Hematopoietic multipotent progenitor cell (in vitro differentiated cells): ENCODE measurements around the gene GPR158. TPM values are rescaled to one million over a fixed set of nuclear protein-coding genes. Genes with fewer than 3 reads are reported as not detected.

Experiments used
- DNase-seq, 3 donors: peaks; one replicate each; pipeline ENCODE4 v3.0.0-alpha.2; 2011 to 2015; ENCODE audit warnings: low read depth in 2 of 3, low spot score in 2 of 3
- total RNA-seq: library from RNA; depleted of rRNA; stranded (reverse); fragments of >200 nt; gene quantifications from one replicate; pipeline ENCODE4 v1.2.3, GENCODE V29; 2012

Gene GPR158
- total RNA-seq, 1 donor = under 0.01 TPM

DNA sequence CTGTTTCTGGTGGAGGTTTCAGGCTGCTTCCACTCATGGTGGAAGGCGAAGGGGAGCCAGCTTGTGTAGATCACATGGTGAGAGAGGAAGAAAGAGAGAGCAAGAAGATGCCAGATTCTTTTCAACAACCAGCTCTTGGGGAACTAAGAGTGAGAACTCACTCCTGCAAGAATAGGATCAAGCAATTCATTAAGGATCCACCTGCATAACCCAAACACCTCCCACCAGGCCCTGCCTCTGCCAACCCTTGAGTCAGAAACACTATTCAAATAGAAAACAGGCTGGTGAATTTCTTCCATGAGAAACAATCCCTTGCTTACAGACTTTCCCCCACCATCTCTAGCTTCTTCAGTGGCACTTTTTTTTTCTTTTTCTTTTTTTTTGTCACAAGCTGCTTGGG, 317.2 kb downstream of the GPR158 start:
- DNase-seq = no peak

DNA sequence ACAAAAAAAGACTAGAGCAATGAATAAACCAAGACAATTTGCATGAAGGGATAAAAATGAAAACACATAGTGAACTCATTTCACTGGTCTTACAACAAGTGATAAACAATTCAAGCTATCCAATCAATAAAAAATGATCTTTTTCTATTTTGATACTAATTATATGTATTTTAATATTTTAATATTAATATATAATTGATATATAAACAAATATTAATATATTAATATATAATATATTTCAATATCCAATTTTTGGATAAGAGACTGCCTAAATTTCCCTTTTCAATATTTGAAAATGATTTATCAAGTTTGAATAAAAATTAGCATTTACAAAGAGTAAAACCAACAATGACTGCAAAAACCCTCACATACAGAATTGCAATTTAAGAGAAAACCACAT, 317.9 kb downstream of the GPR158 start:
- DNase-seq = no peak

DNA sequence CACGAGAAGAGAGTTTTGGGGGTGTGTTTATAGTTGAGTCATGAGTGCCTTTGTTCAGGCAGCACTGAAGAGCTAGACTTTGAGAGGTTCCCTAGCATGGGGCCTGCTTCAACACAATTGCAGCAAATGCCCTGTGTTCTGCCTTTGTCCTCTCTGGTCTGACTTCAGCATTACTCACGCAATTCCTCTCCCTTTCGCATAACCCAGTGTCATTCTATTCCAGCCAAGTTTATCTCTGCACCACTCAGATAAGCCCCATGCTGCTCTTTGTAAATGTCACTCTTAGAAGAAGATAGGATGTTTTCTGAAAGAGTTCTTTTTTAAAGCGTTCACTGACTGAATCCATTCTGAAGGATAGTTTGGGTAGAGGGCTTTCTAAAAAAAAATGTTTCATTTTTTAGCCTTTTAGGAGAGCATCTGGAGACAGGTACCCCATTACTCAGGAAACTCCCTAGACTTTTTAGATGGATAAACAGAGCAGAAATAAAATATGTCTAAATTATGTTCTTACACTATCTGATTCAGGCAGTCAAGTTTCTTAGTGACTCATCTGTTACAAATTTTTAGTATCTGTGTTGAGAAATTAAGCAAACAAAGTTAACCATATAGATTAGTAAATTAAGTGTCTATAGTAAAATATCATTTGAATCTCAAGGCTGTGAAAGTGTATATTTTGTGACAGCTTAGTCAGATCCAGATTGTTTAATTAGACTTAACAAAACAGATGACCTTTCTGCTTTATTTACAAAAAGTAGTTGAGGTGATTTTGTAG, 318.5 kb downstream of the GPR158 start:
- DNase-seq = no peak

DNA sequence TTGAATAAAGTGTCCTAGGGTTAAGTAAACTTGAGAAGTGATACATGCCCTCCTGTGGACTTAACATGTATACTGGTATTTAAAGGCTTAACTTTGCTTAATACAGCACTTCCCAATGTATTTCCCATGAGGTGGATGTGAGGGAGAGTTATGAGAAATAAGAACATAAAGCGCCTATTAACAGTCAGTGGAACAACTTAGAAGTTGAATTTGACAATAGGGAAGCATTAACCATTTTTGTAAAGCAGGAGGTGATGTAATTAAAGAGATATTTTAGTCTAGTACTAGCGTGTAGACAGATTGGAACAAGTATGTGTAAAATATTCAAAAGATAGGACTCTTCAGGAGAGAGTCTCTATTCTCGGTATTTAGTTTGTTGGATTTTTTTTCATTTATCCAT, 322.4 kb downstream of the GPR158 start:
- DNase-seq = no peak

DNA sequence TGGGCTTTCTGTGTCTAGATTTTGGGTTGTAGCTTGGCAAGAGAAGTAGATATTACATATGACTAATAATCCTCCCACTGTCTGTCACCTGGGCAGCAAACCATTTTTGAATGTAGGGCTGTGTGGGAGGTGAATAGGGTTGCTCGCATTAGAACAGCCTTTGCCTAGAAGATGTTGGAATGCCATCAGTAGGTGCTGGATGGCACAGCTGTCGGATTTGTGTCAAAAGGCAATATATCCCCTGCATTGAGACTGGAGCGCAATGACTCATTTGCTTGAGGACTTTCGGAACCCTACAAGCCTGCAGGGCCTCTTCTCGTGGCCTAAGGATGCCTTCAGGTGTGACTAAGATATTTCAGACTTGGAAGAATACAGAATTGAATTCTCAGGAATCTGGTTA, 323.8 kb downstream of the GPR158 start:
- DNase-seq = no peak

DNA sequence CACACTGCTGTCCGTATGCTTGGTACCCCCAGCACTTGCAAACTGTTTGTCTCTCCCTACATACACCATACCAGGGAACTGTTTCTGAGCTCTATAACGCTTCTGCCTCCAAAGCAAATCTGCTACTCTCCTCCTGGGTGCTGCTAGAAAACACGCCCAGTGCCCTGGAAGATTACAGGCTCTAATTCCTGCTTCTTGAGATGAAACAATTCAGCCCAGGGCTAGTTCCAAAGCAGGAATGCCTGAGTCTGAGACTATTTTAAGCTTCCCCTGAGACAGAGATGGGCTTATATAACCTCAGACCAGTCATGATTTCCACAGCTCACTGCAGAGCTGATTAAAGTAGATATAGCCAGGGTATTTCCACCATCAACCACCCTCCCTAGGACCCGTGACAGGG, 327.1 kb downstream of the GPR158 start:
- DNase-seq = no peak

DNA sequence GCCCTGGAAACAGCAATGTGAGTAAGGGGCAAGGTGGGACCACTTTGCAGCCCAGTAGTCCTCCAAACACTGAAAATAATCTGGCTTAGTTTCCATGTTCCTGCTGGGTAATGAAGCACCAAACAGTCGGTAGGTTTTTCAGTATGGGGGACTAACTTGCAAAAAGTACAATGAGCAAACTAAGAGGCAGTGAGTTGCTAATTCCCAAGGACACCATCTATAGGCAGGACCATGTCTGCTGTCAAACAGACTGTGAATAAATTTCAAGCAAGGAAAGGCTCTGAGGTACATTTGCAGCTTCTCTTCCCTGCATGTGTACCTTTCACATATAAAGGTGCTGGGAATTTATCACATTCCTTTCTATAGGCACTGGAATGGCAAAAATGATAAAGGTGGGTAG, 327.7 kb downstream of the GPR158 start:
- no peak for DNase-seq

DNA sequence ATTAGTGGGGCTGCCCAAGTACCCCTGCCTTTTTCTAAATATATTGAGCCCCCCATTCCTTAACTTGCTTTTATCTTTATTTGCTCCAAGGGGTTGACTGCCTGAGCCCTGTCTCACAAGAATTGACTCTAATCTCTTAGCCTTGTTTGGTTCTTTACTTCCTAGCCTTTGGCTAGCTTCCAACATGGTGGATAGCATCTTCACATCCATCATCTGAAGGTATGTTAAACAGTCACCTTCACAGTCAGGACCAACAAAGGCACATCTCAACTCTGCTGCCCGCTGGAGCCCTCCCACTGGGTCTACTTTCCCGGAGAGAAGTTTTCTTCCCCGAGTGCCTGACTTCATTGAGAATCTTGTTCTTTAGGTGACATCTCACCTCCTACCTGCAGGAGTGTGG, 329.5 kb downstream of the GPR158 start:
- no peak for DNase-seq

DNA sequence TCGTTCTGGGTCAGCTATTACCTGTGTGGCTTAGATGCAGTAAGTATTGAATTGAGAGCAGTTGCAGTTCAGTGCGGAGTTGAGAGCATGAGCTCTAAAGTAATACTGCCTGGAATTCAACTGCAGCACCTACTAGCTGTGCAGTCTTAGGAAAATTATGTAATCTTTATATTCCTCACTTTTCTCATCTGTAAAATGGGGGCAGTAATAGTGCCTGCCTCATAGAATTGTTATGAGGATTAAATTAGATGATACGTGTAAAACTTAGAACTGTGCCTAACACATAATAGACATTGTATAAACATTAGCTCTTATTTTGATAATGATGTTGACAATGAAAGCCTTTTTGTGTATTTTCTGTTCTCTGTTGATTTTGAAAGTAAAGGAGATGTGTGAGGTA, 330.0 kb downstream of the GPR158 start:
- no peak for DNase-seq

DNA sequence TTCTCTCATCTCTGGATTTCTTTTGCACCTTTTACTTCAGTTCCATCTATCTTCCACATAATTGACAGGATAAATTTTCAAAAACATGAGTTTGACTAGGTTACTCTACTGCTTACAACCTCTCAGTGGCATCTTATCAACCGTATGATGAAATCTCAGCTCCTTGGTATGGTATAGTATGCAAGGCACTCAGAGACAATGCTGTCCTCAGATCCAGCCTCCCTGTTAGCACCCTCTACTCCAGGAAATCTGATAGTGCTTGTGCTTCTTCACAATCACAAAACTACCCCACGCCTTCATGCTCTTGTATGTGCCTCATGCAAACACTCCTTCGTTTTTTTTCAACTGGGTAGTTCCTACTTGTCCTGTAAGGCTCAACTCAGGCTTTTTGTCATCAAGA, 330.7 kb downstream of the GPR158 start:
- DNase-seq = no peak

DNA sequence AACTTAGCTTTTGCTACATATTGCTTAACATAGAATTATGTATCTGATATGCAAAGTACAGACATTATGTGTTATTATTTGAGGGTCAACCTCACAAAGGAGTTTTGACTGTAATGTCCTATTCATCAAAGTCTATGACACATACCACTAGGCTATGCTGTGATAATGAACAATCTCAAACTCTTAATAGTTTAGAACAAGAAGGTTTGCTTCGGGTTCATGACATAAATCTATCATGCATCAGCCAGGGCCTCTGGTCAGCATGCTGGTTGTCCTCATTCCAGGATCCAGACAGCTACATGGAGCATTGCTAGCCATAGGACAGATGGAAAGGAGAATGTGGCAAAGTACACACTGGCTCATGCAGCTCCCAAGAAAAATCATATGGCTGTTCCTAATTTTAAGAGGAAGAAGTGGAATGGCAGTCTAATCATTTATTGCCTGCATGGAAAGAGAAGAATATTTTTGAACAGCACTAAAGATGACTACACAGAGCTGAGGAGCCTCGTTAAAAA, 332.1 kb downstream of the GPR158 start:
- DNase-seq = no peak

DNA sequence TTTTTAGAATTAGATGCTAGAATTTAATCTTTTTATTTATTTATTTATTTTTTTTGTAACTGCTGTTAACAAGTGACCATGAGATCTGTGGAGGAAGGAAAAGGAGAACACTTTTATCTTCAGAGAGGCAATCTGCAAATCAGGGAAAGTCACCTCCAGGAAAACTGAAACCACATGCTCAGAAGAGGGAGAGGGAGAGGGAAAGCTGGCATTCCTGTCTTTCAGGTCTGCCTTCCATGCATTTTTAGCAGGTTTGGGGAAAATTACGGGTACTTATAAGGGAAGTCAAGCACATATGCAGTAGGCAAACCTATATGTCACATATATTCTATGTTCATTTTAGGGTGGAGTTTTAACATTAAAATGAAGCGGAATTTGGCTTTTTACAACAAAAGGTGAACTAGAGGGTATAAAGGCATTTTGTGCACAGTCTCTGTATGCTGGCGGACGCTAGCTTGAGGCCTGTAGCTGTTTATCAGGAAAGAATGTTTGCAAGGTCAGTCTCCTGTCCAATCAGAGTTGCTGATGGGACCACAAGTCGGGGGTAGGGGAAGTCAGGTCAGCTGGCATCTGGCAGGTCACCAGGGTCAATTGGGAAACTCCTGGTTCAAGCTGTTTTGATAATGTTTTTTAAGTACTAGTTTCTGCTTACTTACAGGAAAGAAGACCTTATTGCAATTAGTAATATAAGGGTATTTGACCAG, 333.5 kb downstream of the GPR158 start:
- DNase-seq = no peak

DNA sequence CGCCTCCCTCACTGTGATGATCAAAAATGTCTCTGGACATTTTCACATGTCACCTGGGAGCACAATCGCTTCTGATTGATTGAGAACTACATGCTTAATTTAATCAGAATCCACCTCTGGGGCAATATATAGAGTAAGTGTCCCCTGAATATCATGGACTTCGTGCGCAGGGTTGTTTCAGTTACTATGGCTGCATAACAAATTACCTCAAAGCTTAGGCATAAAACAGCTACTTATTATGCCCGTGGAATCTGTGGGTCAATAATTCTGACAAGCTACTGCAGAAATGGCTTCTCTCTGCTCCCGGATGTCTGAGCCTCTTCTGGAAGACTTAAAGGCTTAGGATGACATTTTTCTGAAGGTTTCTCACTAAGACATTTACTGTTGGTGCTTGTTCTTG, 334.4 kb downstream of the GPR158 start:
- no peak for DNase-seq

DNA sequence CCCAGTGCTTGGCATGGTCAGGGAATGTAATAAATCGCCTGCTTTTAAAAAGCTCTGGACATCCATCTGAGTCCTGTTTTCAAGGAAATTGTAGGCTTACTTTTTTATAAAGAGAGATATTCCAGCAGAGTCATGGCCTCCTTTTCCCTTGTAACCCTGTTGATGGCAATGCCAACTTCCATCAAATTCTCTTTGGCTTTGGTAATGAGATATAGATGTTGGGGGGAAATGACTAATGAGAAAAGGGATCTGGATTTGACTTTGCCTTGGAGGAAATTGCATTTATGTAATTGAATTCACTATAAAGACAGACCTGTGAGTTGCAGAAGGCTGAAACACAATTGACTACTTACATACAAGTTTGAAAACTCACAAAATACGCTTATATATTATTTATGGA, 347.5 kb downstream of the GPR158 start:
- DNase-seq = no peak

DNA sequence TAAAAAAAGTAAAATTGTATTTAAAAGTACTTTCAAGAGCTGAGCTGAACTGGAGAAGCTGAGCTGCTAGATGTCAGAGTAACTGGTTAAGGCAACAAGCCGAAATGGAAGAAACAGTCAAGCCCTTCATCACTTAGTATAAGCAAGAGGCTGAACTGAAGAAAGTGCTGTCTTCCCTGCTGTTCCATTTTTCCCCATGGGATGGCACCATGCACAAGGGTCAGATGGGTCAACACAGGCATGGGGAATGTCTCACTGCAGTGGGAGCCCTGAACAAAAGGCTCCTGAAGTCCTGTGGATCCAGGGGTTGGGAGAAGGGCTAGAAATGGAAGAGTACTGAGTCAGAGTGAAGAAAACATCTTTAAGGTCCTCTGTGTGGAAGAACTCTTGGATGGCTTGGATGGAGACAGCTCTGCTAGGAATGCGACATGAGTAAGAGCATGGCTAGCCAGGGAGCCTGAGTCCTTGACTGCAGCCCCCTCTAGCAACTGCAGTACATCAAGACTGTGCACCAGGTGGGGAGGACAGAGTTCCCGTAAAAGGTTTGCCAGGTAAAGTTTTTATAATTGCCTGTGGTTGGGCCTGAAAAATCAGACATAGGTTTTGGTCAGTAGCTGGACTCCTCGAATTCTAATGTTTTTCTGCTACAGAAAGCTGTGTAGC, 348.3 kb downstream of the GPR158 start:
- DNase-seq = no peak

DNA sequence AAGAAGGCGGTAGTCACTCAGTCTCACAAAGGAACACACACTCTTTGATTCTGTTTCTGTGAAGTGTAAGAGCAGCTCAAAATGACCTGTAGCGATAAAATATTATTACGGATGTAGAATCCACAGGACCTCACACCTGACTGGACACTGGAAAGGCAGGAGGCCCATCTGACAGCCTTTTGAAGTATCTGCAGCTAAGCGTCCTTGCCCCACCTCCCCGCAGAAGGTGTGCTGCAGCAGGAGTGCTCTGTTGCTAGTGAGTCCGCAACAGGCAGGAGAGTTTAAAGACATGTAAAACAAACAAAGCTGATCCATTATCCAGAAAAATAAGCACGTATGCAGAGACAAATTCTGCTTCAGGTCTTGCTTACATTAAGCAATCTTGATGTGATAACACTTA, 355.5 kb downstream of the GPR158 start:
- DNase-seq = no peak

DNA sequence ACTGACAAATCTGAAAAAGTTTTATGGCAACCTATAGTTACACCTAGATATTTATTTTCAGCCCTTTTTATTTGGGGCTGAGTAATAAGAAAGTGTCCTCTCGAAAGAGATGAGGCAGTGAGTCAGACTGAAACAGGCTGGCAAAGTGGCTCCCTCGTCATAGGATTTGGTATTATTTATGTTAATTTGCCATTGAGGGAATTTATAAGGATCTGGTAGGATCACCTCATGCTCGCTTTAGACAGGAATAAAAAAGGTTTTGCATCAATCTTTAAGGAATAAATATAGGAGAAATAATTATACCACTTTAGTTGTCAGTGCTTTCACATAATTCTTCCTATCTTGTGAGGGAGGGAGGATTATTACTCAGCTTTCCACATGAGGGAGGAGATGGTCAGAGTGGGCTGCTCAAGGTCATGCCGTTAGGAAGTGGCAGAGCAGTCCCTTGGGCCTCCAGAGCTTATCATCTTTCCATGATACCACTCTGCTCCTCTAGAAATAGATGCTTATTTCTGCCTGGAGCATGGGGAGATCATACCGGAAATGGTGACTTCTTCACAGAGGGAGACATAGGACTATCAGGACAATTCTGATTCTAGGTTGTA, 356.8 kb downstream of the GPR158 start:
- no peak for DNase-seq

DNA sequence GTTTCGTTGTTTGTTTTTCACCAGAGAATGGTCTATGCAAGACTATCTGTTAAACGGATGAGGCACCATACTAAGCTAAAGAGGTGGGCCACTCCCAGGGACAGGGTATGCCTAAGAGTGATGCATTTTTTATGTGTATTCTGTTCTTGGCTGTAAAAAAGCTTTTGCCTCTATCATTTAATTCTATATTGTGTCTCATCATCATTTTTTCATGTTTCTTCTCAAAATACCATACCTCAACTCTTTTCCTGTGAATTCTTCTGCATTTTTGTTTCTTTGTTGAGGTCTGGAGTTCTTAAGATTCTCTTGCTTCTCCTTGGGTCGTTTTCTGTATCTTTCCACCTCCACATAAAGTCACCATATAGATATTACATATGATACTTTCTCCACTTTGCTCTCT, 357.4 kb downstream of the GPR158 start:
- DNase-seq = no peak

DNA sequence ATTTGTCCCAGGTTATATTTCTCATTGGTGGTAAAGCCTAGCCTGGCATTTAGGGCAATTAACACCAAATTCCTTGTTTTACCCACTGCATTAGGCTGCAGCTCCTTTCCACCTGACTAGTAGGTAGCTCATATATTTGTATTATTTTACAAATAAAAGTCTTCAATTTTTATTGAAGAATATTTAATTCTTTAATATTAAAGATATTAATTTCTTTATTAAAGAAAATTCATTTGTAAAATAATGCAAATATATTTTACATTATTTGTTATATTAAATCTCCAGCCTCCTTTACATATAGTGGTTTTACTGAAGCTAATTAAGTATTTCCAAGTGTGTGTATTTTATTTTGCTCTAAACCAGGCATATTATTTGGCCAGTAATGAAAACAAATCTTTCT, 361.2 kb downstream of the GPR158 start:
- DNase-seq = no peak

DNA sequence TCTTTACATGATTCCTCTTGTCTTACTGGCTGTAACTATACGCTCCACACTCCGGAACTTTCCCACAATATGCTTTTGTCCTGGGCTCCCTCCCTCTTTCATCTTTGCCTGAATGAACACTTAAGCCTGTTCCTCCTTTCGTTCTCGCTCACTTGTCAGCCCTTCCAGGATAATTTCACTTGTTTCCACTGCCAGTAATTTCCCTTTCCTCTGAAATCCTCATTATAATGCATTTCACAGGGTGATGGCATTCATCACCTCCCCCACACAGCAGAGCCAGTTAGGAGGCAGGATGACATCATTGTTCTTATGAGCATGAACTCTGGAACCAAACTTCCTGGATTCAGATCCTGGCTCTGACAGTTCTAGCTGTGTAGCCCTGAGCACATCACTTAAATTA, 372.6 kb downstream of the GPR158 start:
- DNase-seq = no peak

DNA sequence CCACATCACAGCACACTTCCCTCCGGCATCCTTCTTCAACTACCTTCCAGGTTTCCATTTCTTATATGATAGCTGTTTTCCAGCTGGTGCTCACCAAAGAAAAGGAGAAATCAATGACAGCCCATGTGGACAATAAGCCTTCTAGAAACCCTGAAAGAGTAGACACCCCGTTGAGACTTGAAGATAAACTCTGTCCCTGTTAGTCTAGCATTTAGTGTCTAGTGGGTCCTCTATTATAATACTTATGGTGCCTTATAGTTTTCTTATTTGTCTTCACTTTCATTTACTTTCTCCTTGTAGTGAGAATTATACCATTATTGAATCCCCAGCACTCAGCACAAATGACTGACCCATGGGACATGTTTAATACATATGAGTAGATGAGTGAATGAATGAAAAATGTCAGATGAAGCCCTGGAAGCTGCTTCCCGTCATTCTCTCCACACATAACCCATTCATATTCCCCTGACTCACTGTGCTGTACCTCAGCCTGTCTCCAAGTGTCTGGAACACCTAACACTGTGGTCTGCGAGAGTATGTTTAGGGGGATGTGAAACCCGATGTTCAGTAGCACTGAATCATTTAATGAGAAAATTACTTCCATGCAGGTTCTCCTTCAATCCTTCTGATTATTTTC, 377.6 kb downstream of the GPR158 start:
- DNase-seq = no peak
